Astrocyte (in vitro differentiated cells and primary cell): Measurements from ENCODE around the gene ARHGAP9.

Experiments
- EZH2 ChIP-seq: IDR thresholded peaks from 2 replicates; pipeline ENCODE4 v1.6.1; 2012; ENCODE audit warnings: mild to moderate bottlenecking, low read length, inconsistent platforms; ENCODE audit not compliant: insufficient read depth
- TF ChIP-seq, protein P1 (sequence below): IDR thresholded peaks from 2 replicates; pipeline ENCODE4 v1.5.1; 2011; ENCODE audit warnings: low read depth, mild to moderate bottlenecking, inconsistent platforms, low read length, moderate library complexity; ENCODE audit not compliant: insufficient read depth

DNA sequence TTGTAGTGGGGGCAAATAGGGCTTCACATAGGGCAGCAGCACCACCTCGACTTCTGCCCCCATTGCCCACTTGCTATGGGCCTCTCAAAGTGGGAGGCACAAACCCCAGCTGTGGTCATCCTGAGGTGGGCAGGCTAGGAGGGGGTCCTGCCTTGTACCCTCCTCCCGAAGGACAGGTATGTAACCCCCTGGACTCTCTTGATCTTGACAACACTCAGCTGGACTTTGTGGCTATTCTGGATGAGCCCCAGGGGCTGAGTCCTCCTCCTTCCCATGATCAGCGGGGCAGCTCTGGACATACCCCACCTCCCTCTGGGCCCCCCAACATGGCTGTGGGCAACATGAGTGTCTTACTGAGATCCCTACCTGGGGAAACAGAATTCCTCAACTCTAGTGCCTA lies 8.0 kb downstream of the ARHGAP9 start:
- TF ChIP-seq, protein P1, sequence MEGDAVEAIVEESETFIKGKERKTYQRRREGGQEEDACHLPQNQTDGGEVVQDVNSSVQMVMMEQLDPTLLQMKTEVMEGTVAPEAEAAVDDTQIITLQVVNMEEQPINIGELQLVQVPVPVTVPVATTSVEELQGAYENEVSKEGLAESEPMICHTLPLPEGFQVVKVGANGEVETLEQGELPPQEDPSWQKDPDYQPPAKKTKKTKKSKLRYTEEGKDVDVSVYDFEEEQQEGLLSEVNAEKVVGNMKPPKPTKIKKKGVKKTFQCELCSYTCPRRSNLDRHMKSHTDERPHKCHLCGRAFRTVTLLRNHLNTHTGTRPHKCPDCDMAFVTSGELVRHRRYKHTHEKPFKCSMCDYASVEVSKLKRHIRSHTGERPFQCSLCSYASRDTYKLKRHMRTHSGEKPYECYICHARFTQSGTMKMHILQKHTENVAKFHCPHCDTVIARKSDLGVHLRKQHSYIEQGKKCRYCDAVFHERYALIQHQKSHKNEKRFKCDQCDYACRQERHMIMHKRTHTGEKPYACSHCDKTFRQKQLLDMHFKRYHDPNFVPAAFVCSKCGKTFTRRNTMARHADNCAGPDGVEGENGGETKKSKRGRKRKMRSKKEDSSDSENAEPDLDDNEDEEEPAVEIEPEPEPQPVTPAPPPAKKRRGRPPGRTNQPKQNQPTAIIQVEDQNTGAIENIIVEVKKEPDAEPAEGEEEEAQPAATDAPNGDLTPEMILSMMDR: no peak
- no peak for TF ChIP-seq EZH2
